ENCODE measurements around the gene LILRB3. TPM values are rescaled to one million over a fixed set of nuclear protein-coding genes. Genes with fewer than 3 reads are reported as not detected.
A peak's percentile ranks its signal among the peaks of the same experiment; 100 is the strongest.
"Not testable (repeated sequence)": the region's sequence is repeated elsewhere in the genome, so short reads cannot be mapped to it uniquely, and the experiment has no call there.

Gene LILRB3
- total and polyA plus RNA-seq, 9 donors = 0.31 to 5.5 (median 2.5) TPM

DNA sequence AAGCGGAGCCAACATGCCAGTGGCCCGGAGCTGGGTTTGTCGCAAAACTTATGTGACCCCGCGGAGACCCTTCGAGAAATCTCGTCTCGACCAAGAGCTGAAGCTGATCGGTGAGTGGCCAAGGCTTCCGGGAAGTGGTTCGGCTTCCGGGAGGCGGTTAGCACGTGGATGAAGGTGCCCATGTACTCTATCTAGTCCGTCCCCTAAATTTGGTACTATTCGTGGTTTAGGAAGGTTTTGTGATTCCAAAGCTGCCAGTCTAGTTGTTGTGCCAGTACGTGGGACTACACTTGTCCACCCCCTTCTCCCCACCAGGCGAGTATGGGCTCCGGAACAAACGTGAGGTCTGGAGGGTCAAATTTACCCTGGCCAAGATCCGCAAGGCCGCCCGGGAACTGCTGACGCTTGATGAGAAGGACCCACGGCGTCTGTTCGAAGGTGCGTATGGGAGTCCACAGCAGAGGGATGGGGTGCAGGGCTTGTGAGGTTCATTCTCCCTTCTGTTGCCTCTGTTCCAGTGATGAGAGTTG is 21.6 kb downstream of the LILRB3 start:
- Histone ChIP-seq H3K4me3 (peak overlapping the region; percentile 56), H3K27ac (peak overlapping the region; percentile 84 to 88), H3K27me3 (no peaks in the 10 kb centered on the region), H3K9me3 (no peaks in the 10 kb centered on the region), H3K4me1 (ENCODE audit: insufficient read depth) (peaks cover 15% of the 10 kb centered on the region), H3K36me3 (no peaks in the 10 kb centered on the region)
- 2 to 3% (median 2%) methylated on average over 17 to 28 of the region's 28 CpGs for WGBS, 3 donors
- intact Hi-C loops (cut with DNase I) = loop anchor here in 2 of 4 donors (5.0 to 10.0 kb wide), 2 partner anchors 39 to 1474 kb away; partner anchors contain the start of gene EPN1 (in 1 of the 2)
- TF ChIP-seq CTCF (IDR thresholded peaks at IDR 0.05) (no peak), EP300 (IDR thresholded peaks at IDR 0.05) (no peak), POLR2A (IDR thresholded peaks at IDR 0.05) (no peak)
- no peak for DNase-seq

GRCh38 chr19:54199401-54199800 is 23.4 kb downstream of the LILRB3 start:
- intact Hi-C loops (cut with DNase I) = no loop called here
- H3K4me3 ChIP-seq = no peak overlapping the region
- no peaks in the 10 kb centered on the region for H3K27me3 ChIP-seq
- peaks cover 14% of the 10 kb centered on the region for H3K4me1 ChIP-seq (ENCODE audit: insufficient read depth)
- WGBS, 3 donors = 88 to 93% (median 88%) methylated on average over 16 of the region's 16 CpGs
- H3K36me3 ChIP-seq = no peaks in the 10 kb centered on the region
- TF ChIP-seq POLR2A (IDR thresholded peaks at IDR 0.05) = no peak
- TF ChIP-seq CTCF (IDR thresholded peaks at IDR 0.05) = no peak
- H3K9me3 ChIP-seq = no peaks in the 10 kb centered on the region
- no peak for DNase-seq
- no peak overlapping the region for H3K27ac ChIP-seq

DNA sequence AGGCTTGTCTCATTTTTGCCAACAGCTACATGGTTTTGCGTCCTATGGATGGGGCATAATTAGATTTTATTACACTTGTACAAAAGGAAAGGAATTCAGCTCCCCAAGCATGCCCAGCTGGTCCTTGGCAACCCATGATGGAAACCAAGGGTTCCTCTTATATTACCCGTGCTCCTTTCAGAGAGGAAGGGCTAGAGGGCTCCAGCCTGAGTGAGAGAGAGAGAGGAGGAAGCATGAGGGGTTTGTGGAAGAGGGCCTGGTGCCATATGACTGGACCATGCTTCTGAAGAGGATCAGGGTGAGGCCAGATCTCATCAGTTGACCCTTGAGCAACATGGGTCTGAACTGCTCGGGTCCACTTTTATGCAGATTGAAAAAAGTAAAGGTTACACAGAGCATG is 25.7 kb downstream of the LILRB3 start:
- intact Hi-C loops (cut with DNase I) = no loop called here
- TF ChIP-seq POLR2A (IDR thresholded peaks at IDR 0.05) (no peak), EP300 (IDR thresholded peaks at IDR 0.05) (no peak), CTCF (IDR thresholded peaks at IDR 0.05) (no peak)
- Histone ChIP-seq H3K27ac (no peak overlapping the region), H3K4me1 (ENCODE audit: insufficient read depth) (peaks cover 9% of the 10 kb centered on the region), H3K9me3 (no peaks in the 10 kb centered on the region), H3K27me3 (no peaks in the 10 kb centered on the region), H3K4me3 (no peak overlapping the region), H3K36me3 (no peaks in the 10 kb centered on the region)
- no peak for DNase-seq
- WGBS, 3 donors = 72 to 89% (median 81%) methylated on average over 3 of the region's 3 CpGs

- 92 to 95% (median 95%) methylated on average over 7 of the region's 7 CpGs for WGBS, 3 donors
- Histone ChIP-seq H3K27ac (no peak overlapping the region), H3K36me3 (no peaks in the 10 kb centered on the region), H3K9me3 (no peaks in the 10 kb centered on the region), H3K27me3 (no peaks in the 10 kb centered on the region), H3K4me3 (no peak overlapping the region), H3K4me1 (ENCODE audit: insufficient read depth) (peaks cover 8% of the 10 kb centered on the region)
- intact Hi-C loops (cut with DNase I) = no loop called here
- TF ChIP-seq POLR2A (IDR thresholded peaks at IDR 0.05) (no peak), CTCF (IDR thresholded peaks at IDR 0.05) (no peak), EP300 (IDR thresholded peaks at IDR 0.05) (no peak)
- DNase-seq = no peak
These were observed 26.3 kb downstream of the LILRB3 start for GRCh38 chr19:54196536-54196935.

- H3K4me1 ChIP-seq (ENCODE audit: insufficient read depth); H3K27ac ChIP-seq; H3K4me3 ChIP-seq; DNase-seq; intact Hi-C loops (cut with DNase I); H3K27me3 ChIP-seq; H3K9me3 ChIP-seq; H3K36me3 ChIP-seq: not testable (repeated sequence)
- 91 to 93% (median 92%) methylated on average over 12 of the region's 12 CpGs for WGBS, 3 donors
These were observed 28.3 kb downstream of the LILRB3 start for GRCh38 chr19:54194463-54194862.

Measured in ovary (tissue), 9 donors.